Esophagus squamous epithelium (tissue), 4 donors: ENCODE results near the gene PACS2.

ENCODE experiments used
- CTCF ChIP-seq, 6 experiments: fragments of 450-650 bp in 4 of 6; fragments of 200-600 bp in 2 of 6; sonication (generic) in 2 of 6; IDR thresholded peaks; one replicate each; pipeline ENCODE4 v1.5.1; 2016 to 2019; ENCODE audit warnings: antibody characterized with exemption in 6 of 6, mild to moderate bottlenecking in 4 of 6, moderate library complexity in 4 of 6
- POLR2A ChIP-seq, 4 donors: fragments of 450-650 bp; IDR thresholded peaks; one replicate each; pipeline ENCODE4 v1.6.1; 2017; ENCODE audit warnings: antibody characterized with exemption in 4 of 4, mild to moderate bottlenecking in 4 of 4, moderate library complexity in 3 of 4

- TF ChIP-seq CTCF (IDR thresholded peaks at IDR 0.05) (no peak), POLR2A (IDR thresholded peaks at IDR 0.05) (no peak)
These were observed 102.1 kb downstream of the PACS2 start for GRCh38 chr14:105416671-105417070.
